CD4-positive, alpha-beta T cell treated with Interleukin-6 for 4 hours (primary cell): ENCODE measurements around the gene HECTD3.

Source experiments
- DNase-seq: peaks from one replicate; pipeline ENCODE4 v3.0.0-alpha.2; 2020; ENCODE audit warnings: mixed read lengths

HECTD3 gene

DNA sequence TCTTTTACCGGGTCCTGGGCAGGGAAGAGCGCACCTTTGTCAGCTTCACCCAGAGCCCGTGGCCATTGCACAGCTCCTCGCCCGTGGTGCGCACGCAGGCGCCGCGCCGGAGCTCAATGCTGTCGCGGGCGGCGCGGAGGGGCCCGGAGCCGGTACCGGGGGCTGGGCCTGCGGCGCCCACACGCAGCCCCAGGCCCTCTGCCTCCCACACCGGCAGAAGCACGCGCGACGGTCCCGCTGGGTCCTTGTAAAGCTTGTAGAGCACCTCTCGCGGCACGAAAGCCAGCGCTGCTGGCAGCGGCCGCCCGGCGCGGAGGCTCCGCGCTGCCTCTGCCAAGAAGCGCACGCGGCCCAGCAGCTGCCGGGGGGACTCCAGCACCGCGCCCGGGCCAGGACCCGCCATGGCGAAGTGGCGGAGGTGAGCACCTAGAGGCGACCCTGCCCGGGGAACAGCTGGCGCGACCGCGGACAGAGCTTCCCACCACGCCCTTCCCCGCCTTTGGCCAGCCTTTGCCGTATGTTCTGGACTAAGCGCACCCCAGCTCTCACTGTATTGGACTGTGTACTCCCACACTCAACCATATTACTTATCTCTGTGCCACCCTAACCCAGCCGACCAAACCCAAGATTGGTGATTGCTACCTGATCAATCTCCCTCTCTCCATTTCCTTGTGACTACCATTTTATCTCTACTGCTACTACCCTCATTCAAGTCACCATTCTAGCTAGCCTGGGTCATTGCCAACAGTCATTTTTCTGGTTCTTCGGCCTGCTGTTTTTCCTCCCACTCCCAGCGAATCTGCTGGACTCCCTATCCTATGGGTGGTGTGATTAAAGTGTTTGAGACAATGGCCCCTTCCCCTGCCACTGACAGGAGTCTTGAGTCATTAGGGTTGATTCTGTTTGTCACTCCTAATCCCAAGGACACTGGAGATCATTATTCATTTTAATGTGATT, at the start of gene HECTD3:
HECTD3 (minus strand) TSS at position 470 of the 957 bp plus-strand sequence; CDS start at position 403, 67 bp downstream.
- DNase-seq = peak; percentile 77

DNA sequence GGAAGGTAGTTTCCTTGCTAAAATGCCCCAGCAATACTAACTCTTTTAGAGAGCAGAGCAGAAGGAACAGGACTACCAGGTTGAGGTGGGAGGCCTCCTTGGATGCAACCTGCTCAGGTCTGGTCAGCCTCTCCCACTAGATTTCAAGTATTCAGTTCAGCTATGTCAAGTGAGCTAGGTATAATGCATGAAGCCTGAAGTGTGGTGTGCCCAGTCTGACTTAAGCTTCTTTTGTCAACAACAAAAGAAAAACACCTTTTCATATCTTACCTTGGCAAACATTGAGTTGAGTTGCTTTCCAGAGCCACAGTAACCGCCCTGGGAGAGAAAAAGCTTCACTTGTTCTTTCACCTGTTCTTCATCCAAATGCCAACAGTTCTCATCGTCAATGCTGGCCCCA, 48.7 kb upstream of the HECTD3 start:
- no peak for DNase-seq

- no peak for DNase-seq
Measured at GRCh38 chr1:45057542-45057941, 46.4 kb upstream of the HECTD3 start.

- peak; percentile 11 for DNase-seq
Measured at GRCh38 chr1:45051005-45051772, 40.1 kb upstream of the HECTD3 start.

- DNase-seq = no peak
Measured at GRCh38 chr1:45047032-45047431, 35.9 kb upstream of the HECTD3 start.

GRCh38 chr1:45044916-45045315, 33.8 kb upstream of the HECTD3 start:
- DNase-seq = no peak

- DNase-seq = no peak
Measured at GRCh38 chr1:45043094-45043493, 32.0 kb upstream of the HECTD3 start.

GRCh38 chr1:45040297-45040696, 29.2 kb upstream of the HECTD3 start:
- DNase-seq = no peak

DNA sequence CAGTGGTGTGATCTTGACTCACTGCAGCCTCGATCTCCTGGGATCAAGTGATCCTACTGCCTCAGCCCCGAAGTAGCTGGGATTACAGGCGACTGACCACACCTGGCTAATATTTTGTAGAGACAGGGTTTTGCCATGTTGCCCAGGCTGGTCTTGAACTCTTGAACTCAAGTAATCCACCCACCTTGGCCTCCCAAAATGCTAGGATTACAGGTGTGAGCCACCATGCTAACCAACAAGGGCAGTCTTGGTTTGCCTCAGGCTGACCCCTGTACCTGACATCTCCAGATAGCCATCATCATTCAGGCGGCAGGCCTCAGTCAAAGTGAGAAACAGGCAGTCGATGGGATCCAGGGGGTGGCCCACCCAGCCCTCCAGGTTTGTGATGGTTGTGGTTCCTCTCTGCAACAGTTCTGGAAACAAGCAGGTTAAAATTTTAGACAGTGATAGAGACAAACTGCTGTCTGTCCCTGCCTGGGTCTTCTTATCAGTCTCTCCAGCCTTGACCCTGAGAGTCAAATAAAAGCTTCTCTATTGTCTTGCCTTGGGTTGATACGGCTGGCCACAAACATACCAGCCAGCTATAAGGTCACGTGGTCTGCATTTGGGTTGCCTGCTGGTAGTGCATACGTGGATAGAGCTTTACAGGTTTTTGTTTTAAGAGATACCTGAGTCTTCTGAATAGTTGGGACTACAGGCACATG, 27.7 kb upstream of the HECTD3 start:
- no peak for DNase-seq

- DNase-seq = no peak
Measured at GRCh38 chr1:45038240-45038639, 27.1 kb upstream of the HECTD3 start.

GRCh38 chr1:45037456-45037855, 26.3 kb upstream of the HECTD3 start:
- DNase-seq = no peak

DNA sequence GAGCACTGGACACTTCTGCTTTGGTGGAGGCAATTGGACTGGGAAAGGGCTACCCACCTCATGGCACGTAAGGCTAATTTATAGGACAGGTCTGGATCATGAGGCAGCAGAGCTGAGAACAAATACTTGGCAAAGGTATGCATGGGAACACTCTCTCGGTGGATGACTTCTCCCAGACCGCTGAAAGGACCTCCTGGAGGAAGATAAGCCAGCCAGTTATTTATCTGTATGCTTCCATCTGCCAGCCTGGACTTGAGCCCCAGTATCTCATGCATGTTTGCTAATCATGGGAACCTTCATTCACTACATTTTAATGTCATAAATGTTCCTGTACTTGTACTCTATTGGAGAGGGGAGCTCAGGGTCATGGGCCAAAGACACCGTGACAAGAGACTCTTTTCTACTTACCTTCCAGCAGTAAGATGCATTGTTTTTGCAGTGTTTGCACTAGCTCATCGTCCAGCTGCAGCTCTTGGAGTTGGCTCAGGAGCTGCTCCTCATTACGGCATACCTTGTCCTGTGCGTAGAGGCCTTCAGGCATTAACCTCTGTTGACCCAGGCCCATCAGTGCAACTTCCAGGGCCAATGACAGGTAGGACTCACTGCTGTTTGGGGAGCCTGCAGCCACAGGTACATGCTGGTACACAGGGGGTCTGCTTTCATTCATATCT, 24.6 kb upstream of the HECTD3 start:
- no peak for DNase-seq

DNA sequence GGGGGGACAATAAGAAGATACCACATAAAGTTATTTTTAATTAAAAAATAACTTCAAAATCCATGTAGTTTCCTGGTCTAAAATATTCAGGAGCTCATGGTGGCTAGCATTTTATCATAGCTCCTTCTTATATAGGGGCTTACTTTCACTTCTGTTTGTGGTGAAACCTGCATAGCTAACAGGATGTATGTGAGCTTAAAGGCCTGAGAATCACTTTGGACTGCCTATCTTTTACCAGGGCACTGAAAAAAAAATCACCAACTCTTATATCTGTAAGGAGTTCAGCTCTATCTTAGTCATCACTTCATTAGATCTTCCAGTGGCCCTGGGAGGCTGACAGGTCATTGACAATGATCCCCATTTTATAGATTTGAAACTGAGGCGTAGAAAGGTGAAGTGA, 22.2 kb upstream of the HECTD3 start:
- DNase-seq = no peak

DNA sequence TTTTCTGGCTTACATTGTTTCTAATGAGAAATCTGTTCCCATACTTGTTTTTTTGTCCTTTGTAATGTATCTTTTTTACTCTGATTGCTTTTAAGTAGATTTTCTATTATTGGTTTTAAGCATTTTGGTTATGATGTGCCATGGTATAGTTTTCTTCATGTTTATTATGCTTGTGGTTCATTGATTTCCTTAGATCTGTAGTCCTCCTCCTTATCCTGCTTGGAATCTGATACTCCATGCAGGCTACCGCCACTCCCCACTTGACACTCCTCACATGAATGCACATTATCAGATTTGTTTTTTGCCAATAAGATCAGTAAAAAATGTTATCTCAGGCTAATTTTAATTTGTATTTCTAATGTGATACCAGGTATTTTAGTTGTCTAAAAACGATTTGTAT, 21.7 kb upstream of the HECTD3 start:
- DNase-seq = no peak

- no peak for DNase-seq
Measured at GRCh38 chr1:45026446-45026845, 15.3 kb upstream of the HECTD3 start.

DNA sequence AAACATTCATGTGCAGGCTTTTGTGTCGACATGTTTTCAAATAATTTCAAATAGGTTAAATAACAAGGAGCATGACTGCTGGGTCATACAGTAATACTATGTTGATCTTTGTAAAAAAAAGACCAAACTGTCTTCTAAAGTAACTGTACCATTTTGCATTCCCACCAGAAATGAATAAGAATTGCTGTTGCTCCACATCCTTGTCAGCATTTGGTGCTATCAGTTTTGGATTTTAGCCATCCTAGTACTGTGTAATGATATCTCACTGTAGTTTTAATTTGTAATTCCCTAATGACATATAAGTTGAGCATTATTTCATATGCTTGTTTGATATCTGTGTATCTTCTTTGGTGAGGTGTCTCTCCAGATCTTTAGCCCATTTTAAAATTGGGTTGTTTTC, 12.5 kb upstream of the HECTD3 start:
- DNase-seq = no peak

- peak; percentile 69 for DNase-seq
Measured at GRCh38 chr1:45018599-45019230, 7.6 kb upstream of the HECTD3 start.

DNA sequence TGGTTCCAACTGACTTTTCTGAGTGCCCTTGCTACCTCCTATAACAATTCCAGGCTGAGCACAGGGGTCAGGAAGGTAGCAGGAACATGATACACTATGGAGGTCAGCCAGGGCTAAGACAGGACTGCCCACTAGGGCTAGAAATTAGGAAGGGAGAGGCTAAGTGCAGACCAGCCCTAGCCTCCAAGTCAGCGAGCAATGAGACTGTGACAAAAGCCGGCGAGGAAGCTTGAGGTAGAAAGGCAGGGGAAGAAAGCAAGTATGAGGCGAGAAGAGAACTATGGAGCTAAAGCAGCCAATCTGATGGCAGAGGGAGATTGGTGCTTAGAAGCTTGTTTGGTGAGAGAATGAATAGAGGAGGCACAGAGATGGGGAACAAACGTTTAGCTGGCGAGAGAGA, 5.6 kb upstream of the HECTD3 start:
- DNase-seq = no peak

DNA sequence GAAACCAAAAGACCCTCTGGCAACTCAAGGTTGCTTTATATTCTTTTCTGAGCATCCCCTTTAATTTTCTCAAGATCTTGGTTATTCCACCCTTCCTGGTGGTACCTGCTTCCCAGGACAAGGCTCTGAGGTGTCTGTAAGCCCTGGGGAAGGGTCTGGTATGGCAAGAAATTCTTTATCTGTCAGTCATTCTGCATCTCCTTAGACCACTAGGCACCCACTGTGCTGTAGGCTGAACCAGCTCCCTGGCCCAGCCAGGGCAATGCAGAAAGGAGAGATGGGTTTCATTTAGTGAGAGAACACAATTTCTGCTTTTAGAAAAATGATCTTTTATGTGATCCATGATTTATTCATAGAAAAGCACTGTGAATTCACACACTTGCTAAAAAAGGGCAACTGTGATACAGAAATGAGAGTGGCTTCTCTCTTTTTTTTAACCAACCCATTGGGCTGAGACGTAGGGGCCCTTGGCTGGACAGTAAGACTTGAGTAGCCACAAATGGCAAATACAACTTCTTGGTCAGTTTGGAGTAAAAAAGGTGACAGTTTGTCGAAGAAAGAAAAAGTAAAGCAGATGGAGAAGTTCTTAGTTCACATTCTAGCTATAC, 5.1 kb upstream of the HECTD3 start:
- no peak for DNase-seq

GRCh38 chr1:45015683-45016082, 4.6 kb upstream of the HECTD3 start:
- DNase-seq = no peak

GRCh38 chr1:45014321-45015028, 3.4 kb upstream of the HECTD3 start:
- peak; percentile 86 for DNase-seq
